HL-60/S4 (cell line): Measurements from ENCODE around the gene CEP112.
"Not testable (repeated sequence)": the region's sequence is repeated elsewhere in the genome, so short reads cannot be mapped to it uniquely, and the experiment has no call there.

ENCODE experiments used
- in situ Hi-C: fragments of 300-500 bp; cut with MboI; formaldehyde crosslinking; loops from 2 replicates; pipeline ENCODE4 v1.14.3; 2022; ENCODE audit warnings: low sequenced_read_pairs

CEP112 gene

GRCh38 chr17:65851965-65852736 lies 339.8 kb downstream of the CEP112 start:
- in situ Hi-C loops: no loop called here

GRCh38 chr17:65850486-65850885 lies 341.4 kb downstream of the CEP112 start:
- in situ Hi-C loops: no loop called here

- in situ Hi-C loops: no loop called here
Measured at GRCh38 chr17:65848751-65849150, 343.2 kb downstream of the CEP112 start.

- in situ Hi-C loops: no loop called here
Measured at GRCh38 chr17:65841089-65841488, 350.8 kb downstream of the CEP112 start.

GRCh38 chr17:65837232-65837631 lies 354.7 kb downstream of the CEP112 start:
- in situ Hi-C loops: not testable (repeated sequence)

GRCh38 chr17:65833214-65833613 lies 358.7 kb downstream of the CEP112 start:
- in situ Hi-C loops: no loop called here

- in situ Hi-C loops: no loop called here
Measured at GRCh38 chr17:65830356-65830755, 361.6 kb downstream of the CEP112 start.

- in situ Hi-C loops: not testable (repeated sequence)
Measured at GRCh38 chr17:65826577-65826976, 365.4 kb downstream of the CEP112 start.

- in situ Hi-C loops: no loop called here
Measured at GRCh38 chr17:65824901-65825300, 367.0 kb downstream of the CEP112 start.

- in situ Hi-C loops: no loop called here
Measured at GRCh38 chr17:65823713-65824112, 368.2 kb downstream of the CEP112 start.

- in situ Hi-C loops: no loop called here
Measured at GRCh38 chr17:65820811-65821210, 371.1 kb downstream of the CEP112 start.

- in situ Hi-C loops: no loop called here
Measured at GRCh38 chr17:65820306-65820705, 371.6 kb downstream of the CEP112 start.

- in situ Hi-C loops: no loop called here
Measured at GRCh38 chr17:65819810-65820209, 372.1 kb downstream of the CEP112 start.

GRCh38 chr17:65817951-65818350 lies 374.0 kb downstream of the CEP112 start:
- in situ Hi-C loops: no loop called here

GRCh38 chr17:65814418-65814817 lies 377.5 kb downstream of the CEP112 start:
- in situ Hi-C loops: no loop called here

- in situ Hi-C loops: no loop called here
Measured at GRCh38 chr17:65813306-65813705, 378.6 kb downstream of the CEP112 start.

- in situ Hi-C loops: no loop called here
Measured at GRCh38 chr17:65811043-65811442, 380.9 kb downstream of the CEP112 start.

- in situ Hi-C loops: no loop called here
Measured at GRCh38 chr17:65809366-65809765, 382.6 kb downstream of the CEP112 start.

- in situ Hi-C loops: not testable (repeated sequence)
Measured at GRCh38 chr17:65808566-65808965, 383.4 kb downstream of the CEP112 start.

- in situ Hi-C loops: no loop called here
Measured at GRCh38 chr17:65807361-65807760, 384.6 kb downstream of the CEP112 start.

- in situ Hi-C loops: no loop called here
Measured at GRCh38 chr17:65801513-65801912, 390.4 kb downstream of the CEP112 start.

GRCh38 chr17:65800655-65801054 lies 391.3 kb downstream of the CEP112 start:
- in situ Hi-C loops: no loop called here

GRCh38 chr17:65799869-65800268 lies 392.1 kb downstream of the CEP112 start:
- in situ Hi-C loops: no loop called here
